A549 (cell line): ENCODE measurements around the gene TRABD2B.

Experiments
- CHD2 ChIP-seq: fragments of 150-350 bp; IDR thresholded peaks from 2 replicates; pipeline ENCODE4 v1.6.1; 2014; ENCODE audit warnings: low read length; ENCODE audit not compliant: partially characterized antibody
- CTCF ChIP-seq: fragments of >200 bp; sonication (Bioruptor Twin); formaldehyde crosslinking; IDR thresholded peaks from 3 replicates; pipeline ENCODE4 v1.5.1; 2016
- JUNB ChIP-seq: fragments of >200 bp; sonication (Bioruptor Twin); formaldehyde crosslinking; IDR thresholded peaks from 2 replicates; pipeline ENCODE4 v1.6.1; 2016
- USF2 ChIP-seq: fragments of 450-650 bp; IDR thresholded peaks from 2 replicates; pipeline ENCODE4 v1.6.1; 2014; ENCODE audit warnings: antibody characterized with exemption

- TF ChIP-seq JUNB (no peak), CTCF (no peak), CHD2 (no peak), USF2 (no peak)
Observed at GRCh38 chr1:47824716-47825115, 172.5 kb downstream of the TRABD2B start.
